GM19351 (cell line): ENCODE measurements around the gene WFIKKN1.

Source experiments
- ATAC-seq: cut with Tn5 transposase; IDR thresholded peaks from one replicate; pipeline ENCODE4 v1.9.1; 2021; ENCODE audit warnings: mild to moderate bottlenecking, moderate library complexity; ENCODE audit not compliant: unreplicated experiment

WFIKKN1 gene

GRCh38 chr16:621526-622105 is 9.2 kb upstream of the WFIKKN1 start:
- ATAC-seq, result no peak

DNA sequence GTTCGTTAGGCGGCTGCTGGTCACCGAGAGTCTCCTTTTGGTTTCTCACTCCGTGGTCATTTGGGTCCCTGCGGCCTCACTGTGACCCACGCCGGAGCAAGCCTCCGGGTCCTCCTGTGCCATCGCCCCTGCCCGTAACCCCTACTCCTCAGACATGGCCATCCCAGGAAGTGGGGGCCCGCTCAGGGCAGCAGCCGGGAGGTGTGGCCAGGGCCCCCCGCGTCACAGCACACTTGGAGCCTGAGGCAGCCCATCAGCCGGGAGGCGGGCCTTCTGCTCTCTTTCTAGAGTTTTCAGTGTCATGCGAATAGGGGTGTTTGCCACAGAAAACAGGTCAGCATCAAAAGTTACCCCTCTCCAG is 7.9 kb upstream of the WFIKKN1 start:
- ATAC-seq, result no peak

DNA sequence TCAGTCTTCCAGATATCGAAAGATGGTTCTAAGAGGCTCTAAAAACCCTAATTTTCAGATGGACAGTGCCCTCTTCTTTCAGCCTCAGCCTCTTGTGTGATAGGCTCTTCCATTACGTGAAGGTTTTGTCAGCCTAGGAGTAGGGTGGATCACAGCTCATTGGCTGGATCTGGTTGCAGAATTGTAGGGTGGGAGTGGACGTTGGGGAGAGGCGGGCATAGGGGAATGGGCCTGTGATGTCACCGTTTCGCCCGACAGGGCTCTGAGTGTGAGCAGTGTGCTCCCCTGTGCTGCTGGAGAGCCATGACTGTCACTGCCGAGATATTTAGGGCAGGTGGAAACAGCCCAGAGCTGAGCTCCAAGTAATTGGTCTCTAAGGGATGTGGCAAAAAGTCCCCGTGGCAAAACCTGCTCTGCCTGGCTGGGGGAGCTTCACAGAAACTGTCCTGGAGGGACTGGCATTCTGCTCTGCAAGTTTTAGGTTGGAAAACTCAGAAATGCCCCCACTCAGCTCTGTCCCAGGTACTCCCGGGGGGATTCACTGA is 6.2 kb upstream of the WFIKKN1 start:
- no peak for ATAC-seq

DNA sequence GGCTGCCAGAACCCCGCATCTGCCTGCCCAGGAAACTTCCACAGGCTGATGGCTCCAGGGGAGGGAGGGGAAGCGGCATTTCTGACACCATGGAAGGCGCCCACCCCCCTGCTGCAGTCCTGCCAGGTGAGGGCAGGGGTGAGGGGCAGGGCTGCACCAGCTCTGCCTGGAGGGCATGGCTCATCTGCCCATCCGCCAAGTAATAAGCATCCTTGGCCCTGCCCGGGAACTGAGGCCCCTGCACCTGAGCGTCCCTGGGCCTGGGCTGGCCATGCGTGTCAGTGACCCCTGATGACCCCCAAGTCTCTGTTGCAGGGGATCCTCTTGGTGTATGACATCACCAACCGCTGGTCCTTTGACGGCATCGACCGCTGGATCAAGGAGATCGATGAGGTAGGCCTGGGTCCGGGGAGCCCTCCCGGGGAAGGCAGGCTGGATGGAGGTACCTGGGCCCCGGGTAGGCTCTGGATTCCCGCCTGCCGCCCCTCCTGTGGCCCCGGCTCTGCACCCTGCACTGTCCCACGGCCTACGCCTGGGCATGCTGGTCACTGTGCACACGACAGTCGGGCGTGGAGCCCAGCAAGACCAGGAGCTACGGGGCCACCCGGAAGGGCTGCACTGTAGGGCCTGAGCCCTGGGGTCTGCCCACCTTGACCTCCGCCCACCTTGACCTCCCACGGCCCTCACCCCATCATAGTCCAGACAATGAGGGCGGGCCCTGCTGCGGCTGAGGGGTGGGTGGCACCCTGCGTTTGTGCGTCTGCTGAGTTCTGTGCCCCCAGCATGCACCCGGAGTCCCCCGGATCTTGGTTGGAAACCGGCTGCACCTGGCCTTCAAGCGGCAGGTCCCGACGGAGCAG is 5.4 kb upstream of the WFIKKN1 start:
- no peak for ATAC-seq

- no peak for ATAC-seq
Observed at GRCh38 chr16:625977-626765, 4.6 kb upstream of the WFIKKN1 start.

DNA sequence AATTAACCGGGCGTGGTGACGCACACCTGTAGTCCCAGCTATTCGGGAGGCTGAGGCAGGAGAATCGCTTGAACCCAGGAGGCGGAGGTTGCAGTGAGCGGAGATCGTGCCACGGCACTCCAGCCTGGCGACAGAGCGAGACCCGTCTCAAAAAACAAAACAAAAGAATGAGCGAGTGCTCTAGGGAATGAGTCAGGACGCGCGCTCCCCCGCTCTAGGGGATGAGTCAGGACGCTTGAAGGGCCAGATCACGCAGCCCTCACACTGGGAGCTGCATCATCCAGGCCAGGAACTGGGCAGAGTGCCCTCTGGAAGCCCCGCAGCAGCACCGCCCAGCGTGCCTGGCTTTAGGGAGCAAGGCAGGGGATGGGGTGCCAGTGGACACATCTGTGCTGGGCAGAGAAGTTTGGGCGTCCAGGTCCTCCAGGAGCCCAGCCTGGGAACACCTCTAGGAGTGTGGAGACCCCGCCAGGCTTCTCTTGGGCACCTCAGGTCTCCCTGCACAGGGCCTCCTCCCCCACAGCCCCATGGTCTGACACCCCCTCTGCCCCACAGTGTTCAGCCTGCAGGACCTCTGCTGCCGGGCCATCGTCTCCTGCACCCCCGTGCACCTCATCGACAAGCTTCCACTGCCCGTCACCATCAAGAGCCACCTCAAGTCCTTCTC is 3.9 kb upstream of the WFIKKN1 start:
- ATAC-seq, result no peak

GRCh38 chr16:627454-628239 is 3.1 kb upstream of the WFIKKN1 start:
- ATAC-seq, result no peak

GRCh38 chr16:628321-629061 is 2.3 kb upstream of the WFIKKN1 start:
- no peak for ATAC-seq

DNA sequence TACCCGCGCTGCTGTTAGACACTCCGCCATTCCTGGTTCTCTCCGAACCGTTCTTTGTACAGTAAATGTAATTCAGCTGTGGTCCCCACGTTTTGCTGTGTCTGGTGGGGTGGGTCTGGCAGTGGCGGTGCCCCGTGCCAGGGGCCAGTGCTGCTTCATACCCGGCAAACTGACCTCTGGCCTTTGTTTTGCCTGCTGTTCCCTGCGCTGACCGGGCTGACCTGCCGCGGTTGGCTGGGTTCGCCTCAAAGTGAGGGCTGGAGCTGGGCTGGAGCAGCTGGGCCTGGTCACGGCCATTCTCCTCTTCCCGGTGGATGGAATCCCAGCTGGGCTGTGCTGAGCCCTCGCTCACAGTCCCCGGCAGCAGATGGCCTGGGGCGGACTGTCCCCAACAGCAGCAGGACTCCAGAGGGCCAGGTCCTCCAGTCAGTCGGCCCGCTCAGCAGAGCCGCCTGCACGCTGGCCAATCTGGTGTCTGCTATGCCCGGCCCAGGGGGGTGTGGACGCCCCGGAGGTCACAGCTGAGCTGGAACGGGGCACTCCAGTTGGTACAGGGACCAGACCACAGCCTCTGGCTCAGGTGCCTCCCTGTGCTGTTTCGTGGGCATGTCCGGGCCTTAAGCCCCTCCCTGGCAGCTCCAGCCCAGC is 1.5 kb upstream of the WFIKKN1 start:
- no peak for ATAC-seq

DNA sequence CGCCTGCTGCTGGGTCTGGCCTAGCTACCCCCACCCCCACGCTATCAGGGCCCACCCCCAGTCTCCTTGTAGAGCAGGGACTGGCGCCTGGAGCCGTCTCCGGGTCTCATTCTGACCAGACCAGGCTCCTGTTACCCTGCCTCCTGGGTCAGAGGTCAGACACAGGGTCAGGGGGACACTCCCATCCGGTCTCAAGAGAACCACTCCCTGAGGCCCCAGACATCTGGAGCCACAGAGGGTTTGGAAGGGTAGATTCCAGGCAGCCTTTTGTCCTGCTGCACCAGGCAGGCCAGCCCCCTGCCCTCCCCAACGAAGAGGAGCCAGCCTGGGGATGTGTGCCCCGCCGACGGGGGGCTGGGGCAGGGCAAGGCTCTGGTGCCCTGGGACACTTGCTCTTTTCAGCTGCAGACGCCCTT is 944 bp upstream of the WFIKKN1 start:
- no peak for ATAC-seq

GRCh38 chr16:630249-630814 is 453 bp upstream of the WFIKKN1 start:
- no peak for ATAC-seq

DNA sequence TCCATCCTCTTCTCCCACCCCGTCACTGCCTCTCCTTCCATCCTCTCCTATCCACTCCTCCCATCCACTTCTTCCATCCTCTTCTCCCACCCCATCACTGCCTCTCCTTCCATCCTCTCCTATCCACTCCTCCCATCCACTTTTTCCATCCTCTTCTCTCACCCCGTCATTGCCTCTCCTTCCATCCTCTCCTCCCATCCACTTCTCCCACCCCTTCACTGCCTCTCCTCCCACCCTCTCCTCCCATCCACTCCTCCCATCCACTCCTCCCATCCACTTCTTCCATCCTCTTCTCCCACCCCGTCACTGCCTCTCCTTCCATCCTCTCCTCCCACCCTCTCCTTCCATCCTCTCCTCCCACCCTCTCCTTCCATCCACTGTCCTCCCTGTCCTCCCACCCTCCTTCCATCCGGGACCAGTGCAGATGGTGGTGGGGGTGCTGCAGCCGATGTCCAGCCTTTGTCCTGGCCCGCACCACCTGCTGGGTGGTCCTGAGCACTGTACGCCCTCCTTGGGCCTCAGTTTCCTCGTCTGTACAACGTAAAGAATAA is 1.1 kb downstream of the WFIKKN1 start:
- no peak for ATAC-seq

GRCh38 chr16:632486-633335 is 1.9 kb downstream of the WFIKKN1 start:
- no peak for ATAC-seq

DNA sequence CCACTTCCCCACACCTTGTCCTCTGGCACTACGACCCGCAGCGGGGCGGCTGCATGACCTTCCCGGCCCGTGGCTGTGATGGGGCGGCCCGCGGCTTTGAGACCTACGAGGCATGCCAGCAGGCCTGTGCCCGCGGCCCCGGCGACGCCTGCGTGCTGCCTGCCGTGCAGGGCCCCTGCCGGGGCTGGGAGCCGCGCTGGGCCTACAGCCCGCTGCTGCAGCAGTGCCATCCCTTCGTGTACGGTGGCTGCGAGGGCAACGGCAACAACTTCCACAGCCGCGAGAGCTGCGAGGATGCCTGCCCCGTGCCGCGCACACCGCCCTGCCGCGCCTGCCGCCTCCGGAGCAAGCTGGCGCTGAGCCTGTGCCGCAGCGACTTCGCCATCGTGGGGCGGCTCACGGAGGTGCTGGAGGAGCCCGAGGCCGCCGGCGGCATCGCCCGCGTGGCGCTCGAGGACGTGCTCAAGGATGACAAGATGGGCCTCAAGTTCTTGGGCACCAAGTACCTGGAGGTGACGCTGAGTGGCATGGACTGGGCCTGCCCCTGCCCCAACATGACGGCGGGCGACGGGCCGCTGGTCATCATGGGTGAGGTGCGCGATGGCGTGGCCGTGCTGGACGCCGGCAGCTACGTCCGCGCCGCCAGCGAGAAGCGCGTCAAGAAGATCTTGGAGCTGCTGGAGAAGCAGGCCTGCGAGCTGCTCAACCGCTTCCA is 2.7 kb downstream of the WFIKKN1 start:
- ATAC-seq, result no peak

- ATAC-seq, result no peak
Observed at GRCh38 chr16:634051-634670, 3.4 kb downstream of the WFIKKN1 start.

DNA sequence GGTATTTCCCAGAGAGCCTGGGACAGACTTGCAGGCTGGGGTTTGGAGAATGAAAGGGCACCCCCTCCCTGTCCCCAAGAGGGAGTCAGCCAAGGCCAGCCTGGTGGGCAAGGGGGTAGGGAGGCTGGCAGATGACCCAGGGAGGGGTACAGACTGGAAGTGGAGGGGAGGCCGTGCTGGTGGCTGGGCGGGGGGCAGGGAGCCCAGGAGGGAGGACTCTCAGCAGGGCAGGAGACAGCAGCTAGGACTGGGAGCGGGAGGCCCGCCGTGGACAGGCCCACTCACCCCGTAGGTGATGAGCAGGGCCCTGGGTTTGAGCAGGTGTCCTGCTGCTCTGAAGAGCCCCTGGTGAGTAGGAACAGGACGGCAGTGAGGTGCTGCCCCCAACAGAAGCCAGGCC is 4.2 kb downstream of the WFIKKN1 start:
- ATAC-seq, result no peak
